Muscle layer of colon (tissue), 2 donors: Measurements from ENCODE around the gene PDPK1.
"Not testable (repeated sequence)": the region's sequence is repeated elsewhere in the genome, so short reads cannot be mapped to it uniquely, and the experiment has no call there.

Experiments
- H3K27ac ChIP-seq: one replicate; pipeline ENCODE4 v1.7.0; 2013; ENCODE audit warnings: low read depth, mild to moderate bottlenecking, low read length, moderate library complexity
- H3K27me3 ChIP-seq, 2 donors: one replicate each; pipeline ENCODE4 v1.7.0; 2013; ENCODE audit warnings: low read length in 2 of 2, mild to moderate bottlenecking in 2 of 2; ENCODE audit not compliant: insufficient read depth in 2 of 2, control insufficient read depth in 1 of 2
- H3K36me3 ChIP-seq: one replicate; pipeline ENCODE4 v1.7.0; 2013; ENCODE audit warnings: mild to moderate bottlenecking, low read length; ENCODE audit not compliant: insufficient read depth
- H3K4me1 ChIP-seq: one replicate; pipeline ENCODE4 v1.7.0; 2013; ENCODE audit warnings: mild to moderate bottlenecking, low read length; ENCODE audit not compliant: insufficient read depth
- H3K4me3 ChIP-seq, 2 donors: one replicate each; pipeline ENCODE4 v1.7.0; 2013; ENCODE audit warnings: low read length in 2 of 2, low read depth in 1 of 2, mild to moderate bottlenecking in 1 of 2, moderate library complexity in 1 of 2
- H3K9ac ChIP-seq: one replicate; pipeline ENCODE4 v1.7.0; 2013; ENCODE audit warnings: low read length
- H3K9me3 ChIP-seq: one replicate; pipeline ENCODE4 v1.7.0; 2013; ENCODE audit warnings: mild to moderate bottlenecking, low read length
- donor health status: abdominal sarcoma.
- donor health status: Adenocarcinoma of cecum.

PDPK1 gene

GRCh38 chr16:2587891-2588565 lies 50.2 kb downstream of the PDPK1 start:
- H3K36me3 ChIP-seq: peaks cover 45% of the 10 kb centered on the region
- no peaks in the 10 kb centered on the region for H3K27me3 ChIP-seq
- H3K9me3 ChIP-seq: no peaks in the 10 kb centered on the region
- H3K9ac ChIP-seq: no peak overlapping the region
- H3K4me3 ChIP-seq: no peak overlapping the region
- H3K4me1 ChIP-seq: peaks cover 8% of the 10 kb centered on the region
- no peak overlapping the region for H3K27ac ChIP-seq

- H3K4me1 ChIP-seq: peaks cover 9% of the 10 kb centered on the region
- peaks cover 43% of the 10 kb centered on the region for H3K36me3 ChIP-seq
- H3K27ac ChIP-seq: no peak overlapping the region
- H3K9me3 ChIP-seq: no peaks in the 10 kb centered on the region
- H3K27me3 ChIP-seq: no peaks in the 10 kb centered on the region
- H3K9ac ChIP-seq: no peak overlapping the region
- H3K4me3 ChIP-seq: no peak overlapping the region
Observed at GRCh38 chr16:2591476-2592240, 53.8 kb downstream of the PDPK1 start.

GRCh38 chr16:2592786-2593185 lies 55.0 kb downstream of the PDPK1 start:
- Histone ChIP-seq H3K36me3 (peaks cover 44% of the 10 kb centered on the region), H3K27ac (no peak overlapping the region), H3K27me3 (no peaks in the 10 kb centered on the region), H3K9ac (no peak overlapping the region), H3K4me1 (peaks cover 9% of the 10 kb centered on the region), H3K4me3 (no peak overlapping the region), H3K9me3 (no peaks in the 10 kb centered on the region)

GRCh38 chr16:2595393-2596205 lies 57.8 kb downstream of the PDPK1 start:
- Histone ChIP-seq H3K27ac (no peak overlapping the region), H3K4me3 (no peak overlapping the region), H3K27me3 (no peaks in the 10 kb centered on the region), H3K9ac (no peak overlapping the region), H3K4me1 (peaks cover 9% of the 10 kb centered on the region), H3K9me3 (no peaks in the 10 kb centered on the region), H3K36me3 (peaks cover 46% of the 10 kb centered on the region)

- Histone ChIP-seq H3K36me3 (peaks cover 40% of the 10 kb centered on the region), H3K9ac (no peak overlapping the region), H3K4me3 (no peak overlapping the region), H3K9me3 (no peaks in the 10 kb centered on the region), H3K4me1 (peaks cover 9% of the 10 kb centered on the region), H3K27me3 (no peaks in the 10 kb centered on the region), H3K27ac (no peak overlapping the region)
Observed at GRCh38 chr16:2596747-2597559, 59.1 kb downstream of the PDPK1 start.

GRCh38 chr16:2597560-2597902 lies 59.7 kb downstream of the PDPK1 start:
- no peak overlapping the region for H3K27ac ChIP-seq
- no peak overlapping the region for H3K9ac ChIP-seq
- H3K36me3 ChIP-seq: peaks cover 40% of the 10 kb centered on the region
- no peaks in the 10 kb centered on the region for H3K9me3 ChIP-seq
- no peak overlapping the region for H3K4me3 ChIP-seq
- no peaks in the 10 kb centered on the region for H3K27me3 ChIP-seq
- peaks cover 9% of the 10 kb centered on the region for H3K4me1 ChIP-seq

GRCh38 chr16:2598133-2598641 lies 60.4 kb downstream of the PDPK1 start:
- Histone ChIP-seq H3K9ac (no peak overlapping the region), H3K27me3 (no peaks in the 10 kb centered on the region), H3K36me3 (peaks cover 40% of the 10 kb centered on the region), H3K27ac (no peak overlapping the region), H3K4me3 (no peak overlapping the region), H3K9me3 (no peaks in the 10 kb centered on the region), H3K4me1 (peaks cover 8% of the 10 kb centered on the region)

- H3K9ac ChIP-seq: no peak overlapping the region
- peaks cover 2% of the 10 kb centered on the region for H3K4me1 ChIP-seq
- no peaks in the 10 kb centered on the region for H3K27me3 ChIP-seq
- peaks cover 35% of the 10 kb centered on the region for H3K36me3 ChIP-seq
- no peak overlapping the region for H3K4me3 ChIP-seq
- H3K9me3 ChIP-seq: no peaks in the 10 kb centered on the region
- no peak overlapping the region for H3K27ac ChIP-seq
Observed at GRCh38 chr16:2598723-2599122, 60.9 kb downstream of the PDPK1 start.

GRCh38 chr16:2599165-2599564 lies 61.3 kb downstream of the PDPK1 start:
- not testable (repeated sequence) for H3K4me1 ChIP-seq, H3K27ac ChIP-seq, H3K4me3 ChIP-seq, H3K9ac ChIP-seq, H3K9me3 ChIP-seq, H3K27me3 ChIP-seq
- H3K36me3 ChIP-seq: peaks cover 32% of the 10 kb centered on the region

- peaks cover 32% of the 10 kb centered on the region for H3K36me3 ChIP-seq
- H3K27ac ChIP-seq, H3K9me3 ChIP-seq, H3K4me1 ChIP-seq, H3K27me3 ChIP-seq, H3K9ac ChIP-seq, H3K4me3 ChIP-seq: not testable (repeated sequence)
Observed at GRCh38 chr16:2599785-2600184, 62.0 kb downstream of the PDPK1 start.
